D341Med (cell line): ENCODE measurements around the gene PLXND1.

Experiments
- DNase-seq: peaks from one replicate; pipeline ENCODE4 v3.0.0; 2012; ENCODE audit warnings: low spot score

PLXND1 gene

GRCh38 chr3:129601713-129602112 lies 4.8 kb downstream of the PLXND1 start:
- no peak for DNase-seq

GRCh38 chr3:129600348-129600747 lies 6.1 kb downstream of the PLXND1 start:
- no peak for DNase-seq

- DNase-seq, result no peak
These were observed 6.9 kb downstream of the PLXND1 start for GRCh38 chr3:129599607-129600006.

GRCh38 chr3:129599073-129599472 lies 7.4 kb downstream of the PLXND1 start:
- DNase-seq, result no peak

GRCh38 chr3:129598484-129598883 lies 8.0 kb downstream of the PLXND1 start:
- no peak for DNase-seq

- no peak for DNase-seq
These were observed 8.5 kb downstream of the PLXND1 start for GRCh38 chr3:129598000-129598381.

GRCh38 chr3:129597087-129597999 lies 9.1 kb downstream of the PLXND1 start:
- no peak for DNase-seq

- no peak for DNase-seq
These were observed 10.0 kb downstream of the PLXND1 start for GRCh38 chr3:129596194-129597086.

GRCh38 chr3:129595544-129596193 lies 10.8 kb downstream of the PLXND1 start:
- no peak for DNase-seq

GRCh38 chr3:129594907-129595390 lies 11.5 kb downstream of the PLXND1 start:
- no peak for DNase-seq

- DNase-seq, result no peak
These were observed 12.1 kb downstream of the PLXND1 start for GRCh38 chr3:129594409-129594808.

- DNase-seq, result no peak
These were observed 12.7 kb downstream of the PLXND1 start for GRCh38 chr3:129593595-129594339.

- no peak for DNase-seq
These were observed 13.3 kb downstream of the PLXND1 start for GRCh38 chr3:129593230-129593594.

GRCh38 chr3:129592381-129593131 lies 13.9 kb downstream of the PLXND1 start:
- DNase-seq, result no peak

- no peak for DNase-seq
These were observed 14.5 kb downstream of the PLXND1 start for GRCh38 chr3:129591932-129592331.

GRCh38 chr3:129590215-129590614 lies 16.3 kb downstream of the PLXND1 start:
- DNase-seq, result no peak

- DNase-seq, result no peak
These were observed 18.8 kb downstream of the PLXND1 start for GRCh38 chr3:129587566-129588210.

- DNase-seq, result no peak
These were observed 19.6 kb downstream of the PLXND1 start for GRCh38 chr3:129586746-129587430.

- DNase-seq, result no peak
These were observed 20.4 kb downstream of the PLXND1 start for GRCh38 chr3:129585949-129586657.
